GM18517 (cell line): ENCODE results near the gene BMX.

Source experiments
- ATAC-seq: cut with Tn5 transposase; IDR thresholded peaks from one replicate; pipeline ENCODE4 v1.9.1; 2021; ENCODE audit warnings: mild to moderate bottlenecking, moderate library complexity; ENCODE audit not compliant: unreplicated experiment

The BMX gene

GRCh38 chrX:15505101-15505500, 4.5 kb downstream of the BMX start:
- ATAC-seq, result no peak

- no peak for ATAC-seq
Measured at GRCh38 chrX:15507005-15507404, 6.4 kb downstream of the BMX start.

GRCh38 chrX:15509845-15510244, 9.2 kb downstream of the BMX start:
- ATAC-seq, result no peak

GRCh38 chrX:15511563-15511962, 11.0 kb downstream of the BMX start:
- ATAC-seq, result no peak

- no peak for ATAC-seq
Measured at GRCh38 chrX:15512401-15512965, 11.9 kb downstream of the BMX start.

- ATAC-seq, result no peak
Measured at GRCh38 chrX:15514279-15514678, 13.7 kb downstream of the BMX start.

- no peak for ATAC-seq
Measured at GRCh38 chrX:15515931-15516330, 15.3 kb downstream of the BMX start.

GRCh38 chrX:15522464-15522863, 21.9 kb downstream of the BMX start:
- no peak for ATAC-seq

GRCh38 chrX:15523088-15523487, 22.5 kb downstream of the BMX start:
- ATAC-seq, result no peak

- ATAC-seq, result no peak
Measured at GRCh38 chrX:15524417-15524816, 23.8 kb downstream of the BMX start.

- no peak for ATAC-seq
Measured at GRCh38 chrX:15525664-15526416, 25.2 kb downstream of the BMX start.

GRCh38 chrX:15529165-15529564, 28.6 kb downstream of the BMX start:
- ATAC-seq, result no peak

- ATAC-seq, result no peak
Measured at GRCh38 chrX:15530318-15530717, 29.7 kb downstream of the BMX start.

- ATAC-seq, result no peak
Measured at GRCh38 chrX:15546745-15547144, 46.1 kb downstream of the BMX start.

- ATAC-seq, result no peak
Measured at GRCh38 chrX:15547356-15547755, 46.7 kb downstream of the BMX start.

GRCh38 chrX:15549189-15550012, 48.8 kb downstream of the BMX start:
- ATAC-seq, result no peak

- no peak for ATAC-seq
Measured at GRCh38 chrX:15559227-15559626, 58.6 kb downstream of the BMX start.

GRCh38 chrX:15560924-15561323, 60.3 kb downstream of the BMX start:
- ATAC-seq, result no peak

GRCh38 chrX:15563056-15563455, 62.4 kb downstream of the BMX start:
- no peak for ATAC-seq

- ATAC-seq, result no peak
Measured at GRCh38 chrX:15564981-15565579, 64.5 kb downstream of the BMX start.

- ATAC-seq, result no peak
Measured at GRCh38 chrX:15566244-15566643, 65.6 kb downstream of the BMX start.

GRCh38 chrX:15567267-15567666, 66.7 kb downstream of the BMX start:
- no peak for ATAC-seq
